HepG2 (cell line): Measurements from ENCODE around the gene ODAD4. TPM values are rescaled to one million over a fixed set of nuclear protein-coding genes. Genes with fewer than 3 reads are reported as not detected.

Source experiments
- ATAC-seq: fragments of 200-7000 bp; cut with Tn5 transposase; 3 replicates; pipeline ENCODE4 v1.9.1; 2020; ENCODE audit warnings: mild to moderate bottlenecking, moderate library complexity
- BruUV-seq: library from RNA; stranded (reverse); fragments of 400-500 nt; replicated peaks from 2 replicates; lab custom pipeline; 2021; lab: Mats Ljungman, UMichigan
- CTCF ChIA-PET: fragments of 300-600 bp; formaldehyde crosslinking; extraction: SDS; loops from one replicate; lab custom pipeline; 2021; ENCODE audit warnings: low total read pairs, inconsistent platforms, low intra/inter-chr PET ratio; lab: Yijun Ruan, JAX
- POLR2A ChIA-PET: fragments of 350-600 bp; sonication (Branson Sonifier 250); formaldehyde crosslinking; loops from one replicate; lab custom pipeline; 2020; ENCODE audit warnings: antibody characterized with exemption, inconsistent platforms; lab: Yijun Ruan, JAX
- DNase-seq: peaks from one replicate; pipeline ENCODE4 v3.0.0-alpha.2; 2015; ENCODE audit warnings: low spot score
- FAIRE-seq: peaks from 3 replicates; lab custom pipeline; 2011; peaks lifted over from hg19 to GRCh38; lab: Jason Lieb, UNC
- H2AFZ ChIP-seq: one replicate; pipeline ENCODE4 v1.6.1; 2011; ENCODE audit warnings: low read length, inconsistent platforms
- H3K27ac ChIP-seq: fragments of 300-600 bp; 3 replicates; pipeline ENCODE4 v1.8.0; 2011; ENCODE audit warnings: mixed run types, mild to moderate bottlenecking, mixed read lengths, low read length, inconsistent platforms; ENCODE audit not compliant: insufficient read depth; ENCODE audit errors: extremely low read length
- H3K27me3 ChIP-seq, 2 experiments: fragments of 200-600 bp in 1 of 2; 2 replicates in 1 of 2; 3 replicates in 1 of 2; pipeline versions ENCODE4 v1.6.0 to v1.8.0; 2011; ENCODE audit warnings: low read length in 2 of 2, mild to moderate bottlenecking in 2 of 2, moderate library complexity in 2 of 2, inconsistent platforms in 1 of 2; ENCODE audit not compliant: insufficient read depth in 2 of 2, control insufficient read depth in 1 of 2
- H3K36me3 ChIP-seq, 2 experiments: fragments of 200-600 bp in 1 of 2; replicated peaks in 1 of 2; 2 replicates in 1 of 2; 3 replicates in 1 of 2; pipeline versions ENCODE4 v1.5.1 to v1.8.0; 2011; ENCODE audit warnings: low read length in 2 of 2, inconsistent platforms in 1 of 2; ENCODE audit not compliant: insufficient read depth in 2 of 2, control insufficient read depth in 1 of 2
- H3K4me1 ChIP-seq: 2 replicates; pipeline ENCODE4 v1.5.1; 2012; ENCODE audit warnings: low read length, inconsistent platforms; ENCODE audit not compliant: insufficient read depth
- H3K4me2 ChIP-seq: 2 replicates; pipeline ENCODE4 v1.6.0; 2011; ENCODE audit warnings: low read depth, low read length, inconsistent platforms
- H3K4me3 ChIP-seq, 3 experiments: fragments of 200-600 bp in 1 of 3; sonication (generic), shearing (Covaris generic) in 1 of 3; replicated peaks in 1 of 3; 2 replicates each; pipeline ENCODE4 v1.5.1; 2011 to 2016; ENCODE audit warnings: low read length in 3 of 3, inconsistent platforms in 2 of 3, low read depth in 2 of 3, mild to moderate bottlenecking in 2 of 3, control low read depth in 1 of 3, mixed read lengths in 1 of 3; ENCODE audit not compliant: insufficient read depth in 1 of 3
- H3K79me2 ChIP-seq: one replicate; pipeline ENCODE4 v1.6.1; 2011; ENCODE audit warnings: low read length, inconsistent platforms; ENCODE audit not compliant: insufficient read depth
- H3K9ac ChIP-seq: 2 replicates; pipeline ENCODE4 v1.6.0; 2011; ENCODE audit warnings: mild to moderate bottlenecking, low read depth, low read length, inconsistent platforms; ENCODE audit not compliant: insufficient read depth
- H3K9me3 ChIP-seq: 2 replicates; pipeline ENCODE4 v1.5.1; 2012; ENCODE audit warnings: mild to moderate bottlenecking, low read length
- H4K20me1 ChIP-seq: 2 replicates; pipeline ENCODE4 v1.6.0; 2011; ENCODE audit warnings: inconsistent platforms, mild to moderate bottlenecking, low read length, moderate library complexity; ENCODE audit not compliant: insufficient read depth
- AGO2 ChIP-seq: fragments of 200-400 bp; formaldehyde crosslinking; optimal IDR thresholded peaks from 2 replicates; pipeline ENCODE3; 2017; ENCODE audit warnings: mild to moderate bottlenecking, low read depth, low read length, moderate library complexity
- HHEX ChIP-seq: IDR thresholded peaks from 2 replicates; pipeline ENCODE4 v1.6.1; 2016; ENCODE audit warnings: control low read depth
- IRF2 ChIP-seq: IDR thresholded peaks from 2 replicates; pipeline ENCODE4 v1.6.1; 2018; ENCODE audit warnings: missing genetic modification reagents, missing compliant biosample characterization
- KLF9 ChIP-seq: IDR thresholded peaks from 2 replicates; pipeline ENCODE4 v1.6.1; 2016; ENCODE audit warnings: low read depth
- POLR2A ChIP-seq, 2 experiments: IDR thresholded peaks; 2 replicates each; pipeline ENCODE4 v1.6.1; 2011; ENCODE audit warnings: low read depth in 2 of 2, low read length in 2 of 2, mild to moderate bottlenecking in 1 of 2, moderate library complexity in 1 of 2; ENCODE audit not compliant: insufficient read depth in 1 of 2
- RARA ChIP-seq: IDR thresholded peaks from 2 replicates; pipeline ENCODE4 v1.6.1; 2016; ENCODE audit warnings: missing genetic modification reagents, missing compliant biosample characterization
- RBM22 ChIP-seq: fragments of 200-400 bp; formaldehyde crosslinking; optimal IDR thresholded peaks from 2 replicates; pipeline ENCODE3; 2017; ENCODE audit warnings: mild to moderate bottlenecking, low read length, moderate library complexity
- STAG1 ChIP-seq: sonication (generic); formaldehyde crosslinking; IDR thresholded peaks from 2 replicates; pipeline ENCODE4 v1.4.0; 2020; ENCODE audit warnings: missing genetic modification reagents
- ZBTB38 ChIP-seq: sonication (generic); formaldehyde crosslinking; IDR thresholded peaks from 2 replicates; pipeline ENCODE4 v1.5.1; 2020; ENCODE audit warnings: mild to moderate bottlenecking, missing genetic modification reagents
- ZEB1 ChIP-seq: IDR thresholded peaks from 2 replicates; pipeline ENCODE4 v1.6.1; 2012; ENCODE audit warnings: mild to moderate bottlenecking, low read depth, inconsistent platforms; ENCODE audit not compliant: insufficient replicate concordance
- ZNF232 ChIP-seq: sonication (generic); formaldehyde crosslinking; IDR thresholded peaks from 2 replicates; pipeline ENCODE4 v1.4.0; 2020; ENCODE audit warnings: missing genetic modification reagents, borderline replicate concordance
- ZNF318 ChIP-seq: sonication (generic); formaldehyde crosslinking; IDR thresholded peaks from 2 replicates; pipeline ENCODE4 v1.4.0; 2020; ENCODE audit warnings: mild to moderate bottlenecking, missing genetic modification reagents
- ZNF883 ChIP-seq: sonication (generic); formaldehyde crosslinking; IDR thresholded peaks from 2 replicates; pipeline ENCODE4 v1.5.1; 2020; ENCODE audit warnings: mild to moderate bottlenecking, missing genetic modification reagents; ENCODE audit errors: not compliant biosample characterization
- WGBS: methylation state at CpG from one replicate; pipeline ENCODE4 v1.1.6; 2017; ENCODE audit warnings: low lambda C conversion rate; 5-methylcytosine and 5-hydroxymethylcytosine counted together
- in situ Hi-C: cut with HindIII; loops from 2 replicates; pipeline ENCODE4 v1.10.0; 2017; ENCODE audit warnings: low pct_unique_long_range_greater_than_20kb; ENCODE audit not compliant: extremely low pct_ligation_motif_present
- intact Hi-C: fragments of 100-400 bp; cut with micrococcal nuclease; formaldehyde crosslinking; loops from one replicate; pipeline ENCODE4 v1.10.0; 2022; ENCODE audit not compliant: unreplicated experiment
- polyA plus RNA-seq, 8 experiments: library from polyadenylated mRNA; depleted of rRNA in 3 of 8; stranded (reverse) in 7 of 8; unstranded in 1 of 8; fragments of >200 nt; fragmentation: Illumina TruSeq in 4 of 8; extraction: Trizol in 4 of 8; gene quantifications; 2 replicates each; pipeline versions ENCODE4 v1.2.1 to v1.2.3, GENCODE V29; 2011 to 2016; ENCODE audit warnings: low read depth in 4 of 8, missing spikeins in 1 of 8, mixed read lengths in 1 of 8; ENCODE audit not compliant: insufficient read depth in 1 of 8
- total RNA-seq, 5 experiments: library from RNA; depleted of rRNA; stranded (reverse); fragments of >200 nt; fragmentation: Illumina TruSeq; extraction: Trizol; gene quantifications; 2 replicates each; pipeline ENCODE4 v1.2.3, GENCODE V29; 2016; ENCODE audit warnings: low read depth in 1 of 5
- TF ChIP-seq, protein P1 (sequence below): sonication (generic); formaldehyde crosslinking; IDR thresholded peaks from 2 replicates; pipeline ENCODE4 v1.4.0; 2020; ENCODE audit warnings: missing genetic modification reagents

ODAD4 gene
- total and polyA plus RNA-seq, 2 of the 13 experiments (the other 11 are each of a cell fraction or from before 2014, with no cell fraction given) = 0.48 to 0.53 TPM

DNA sequence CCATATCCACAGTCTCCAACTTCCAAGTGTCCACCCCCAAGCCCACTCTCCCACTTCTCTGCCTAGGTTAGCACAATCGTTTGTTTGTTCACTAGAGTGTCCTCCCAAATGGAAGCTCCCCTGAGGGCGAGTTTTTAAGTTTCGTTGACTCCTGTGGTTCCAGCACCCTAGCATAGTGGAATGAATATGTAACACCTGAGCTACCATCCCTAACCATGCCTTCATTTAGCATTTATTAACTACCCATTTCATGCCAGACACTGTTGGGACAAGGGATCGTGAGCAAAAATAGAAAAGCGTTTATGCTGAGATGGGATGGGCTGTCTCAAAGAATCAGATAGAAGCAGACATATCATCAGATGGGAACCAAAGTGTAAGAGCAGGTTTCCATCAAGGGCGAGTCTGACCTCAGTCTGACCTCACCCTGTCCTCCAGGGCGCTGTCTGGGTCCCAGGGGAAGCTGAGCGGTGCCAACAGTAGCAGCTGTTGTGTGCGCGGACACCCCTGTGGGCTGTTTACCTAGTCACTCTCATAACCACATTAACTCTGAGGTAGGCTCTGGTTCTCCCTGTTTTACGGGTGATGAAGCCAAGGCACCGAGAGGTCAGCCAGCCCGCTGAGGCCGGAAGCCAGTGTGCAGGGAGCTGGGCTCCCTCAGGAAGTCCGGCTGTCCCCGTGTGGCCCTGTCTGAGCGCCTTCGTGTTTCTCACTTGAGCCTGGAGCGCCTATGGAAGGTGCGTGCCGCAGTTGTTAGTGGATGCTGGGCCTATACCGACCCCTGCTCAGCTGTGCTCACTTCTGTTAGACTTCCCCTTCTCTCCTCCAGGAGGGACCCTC, 42.4 kb downstream of the ODAD4 start:
- intact Hi-C loops (no loop called here), in situ Hi-C loops (no loop called here)
- Histone ChIP-seq H3K4me1 (peaks cover 38% of the 10 kb centered on the region), H3K9ac (no peak overlapping the region), H3K27ac (no peak overlapping the region), H3K4me2 (no peak overlapping the region), H3K79me2 (peaks cover 29% of the 10 kb centered on the region), H3K36me3 (peaks cover 45 to 84% of the 10 kb centered on the region in 2 experiments), H2AFZ (no peak overlapping the region), H4K20me1 (peaks cover 12% of the 10 kb centered on the region; the same call in 1 of the 2 replicates), H3K27me3 (no peaks in the 10 kb centered on the region), H3K4me3 (no peak overlapping the region), H3K9me3 (no peaks in the 10 kb centered on the region)
- DNase-seq (no peak), ATAC-seq (peak; percentile 2), FAIRE-seq (no peak)
- no TSS peak for BruUV-seq
- 96% methylated on average over 21 of the region's 22 CpGs for WGBS
- ChIA-PET POLR2A (interaction anchor here (0.6 to 3.7 kb wide), 8 partner anchors 13 to 149 kb away, joined by 3 to 14 read pairs (median 4); partner anchors contain the start of genes DNAJC7 and KAT2A), CTCF (no interaction called here)
- TF ChIP-seq ZNF883 (CRISPR knock-in tag) (no peak), RARA (CRISPR knock-in tag) (peak; percentile 30; the same call in 1 of the 2 replicates), ZNF232 (CRISPR knock-in tag) (no peak), ZBTB38 (CRISPR knock-in tag) (peak; percentile 23; the same call in 1 of the 2 replicates), IRF2 (CRISPR knock-in tag) (no peak), POLR2A (IDR thresholded peaks at IDR 0.05; ENCODE audit: insufficient read depth in 1 of 2, low read depth in 2 of 2, low read length in 2 of 2) (peak; percentile 18 to 41; a peak in 2 of 4 replicates), AGO2 (peak; percentile 88), KLF9 (CRISPR knock-in tag) (no peak), ZNF318 (no peak), RBM22 (peak; percentile 81), ZEB1 (no peak), HHEX (CRISPR knock-in tag) (no peak), STAG1 (no peak)
- TF ChIP-seq, protein P1, sequence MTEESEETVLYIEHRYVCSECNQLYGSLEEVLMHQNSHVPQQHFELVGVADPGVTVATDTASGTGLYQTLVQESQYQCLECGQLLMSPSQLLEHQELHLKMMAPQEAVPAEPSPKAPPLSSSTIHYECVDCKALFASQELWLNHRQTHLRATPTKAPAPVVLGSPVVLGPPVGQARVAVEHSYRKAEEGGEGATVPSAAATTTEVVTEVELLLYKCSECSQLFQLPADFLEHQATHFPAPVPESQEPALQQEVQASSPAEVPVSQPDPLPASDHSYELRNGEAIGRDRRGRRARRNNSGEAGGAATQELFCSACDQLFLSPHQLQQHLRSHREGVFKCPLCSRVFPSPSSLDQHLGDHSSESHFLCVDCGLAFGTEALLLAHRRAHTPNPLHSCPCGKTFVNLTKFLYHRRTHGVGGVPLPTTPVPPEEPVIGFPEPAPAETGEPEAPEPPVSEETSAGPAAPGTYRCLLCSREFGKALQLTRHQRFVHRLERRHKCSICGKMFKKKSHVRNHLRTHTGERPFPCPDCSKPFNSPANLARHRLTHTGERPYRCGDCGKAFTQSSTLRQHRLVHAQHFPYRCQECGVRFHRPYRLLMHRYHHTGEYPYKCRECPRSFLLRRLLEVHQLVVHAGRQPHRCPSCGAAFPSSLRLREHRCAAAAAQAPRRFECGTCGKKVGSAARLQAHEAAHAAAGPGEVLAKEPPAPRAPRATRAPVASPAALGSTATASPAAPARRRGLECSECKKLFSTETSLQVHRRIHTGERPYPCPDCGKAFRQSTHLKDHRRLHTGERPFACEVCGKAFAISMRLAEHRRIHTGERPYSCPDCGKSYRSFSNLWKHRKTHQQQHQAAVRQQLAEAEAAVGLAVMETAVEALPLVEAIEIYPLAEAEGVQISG = no peak
